HCT116 (cell line): ENCODE measurements around the gene MUC5B.

Experiments
- RAD21 ChIP-seq: IDR thresholded peaks from 2 replicates; pipeline ENCODE4 v1.6.1; 2012; ENCODE audit warnings: low read depth, mild to moderate bottlenecking
- TF ChIP-seq, protein P1 (sequence below): IDR thresholded peaks from 2 replicates; pipeline ENCODE4 v1.6.1; 2012

DNA sequence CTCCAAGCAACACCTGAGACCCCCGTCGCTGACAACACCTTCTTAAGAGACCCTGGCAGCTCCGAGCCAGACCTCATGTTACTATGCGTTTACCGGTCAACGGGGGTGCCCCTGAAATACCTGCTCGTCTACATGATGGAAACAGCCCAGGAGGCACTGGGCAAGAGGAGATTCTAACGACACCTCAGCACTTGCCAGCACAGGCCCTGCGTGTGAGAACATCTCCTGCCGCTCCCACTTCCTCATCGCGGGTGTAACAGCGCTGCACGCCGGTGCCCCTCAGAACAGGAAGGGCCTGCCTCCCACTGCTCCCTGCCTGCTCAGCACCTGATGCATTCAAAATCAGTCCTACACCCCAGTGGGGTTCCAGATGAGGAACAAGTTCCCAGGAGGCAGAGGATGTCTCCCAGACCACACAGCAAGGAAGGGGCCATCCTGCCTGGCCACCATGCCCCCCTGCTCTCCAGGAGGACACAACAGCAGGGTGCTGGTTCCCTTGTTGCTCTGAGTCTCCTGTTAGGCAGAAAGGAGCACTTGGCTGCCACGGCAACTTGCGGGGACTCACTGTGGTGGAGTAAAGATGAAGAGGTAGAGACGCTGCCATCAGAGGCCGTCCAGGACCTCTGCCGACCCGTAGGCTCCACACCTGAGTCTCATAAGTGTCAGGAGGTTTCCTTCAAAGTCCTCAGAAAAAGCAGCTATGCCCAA, 84.5 kb downstream of the MUC5B start:
- TF ChIP-seq RAD21 = no peak
- TF ChIP-seq, protein P1, sequence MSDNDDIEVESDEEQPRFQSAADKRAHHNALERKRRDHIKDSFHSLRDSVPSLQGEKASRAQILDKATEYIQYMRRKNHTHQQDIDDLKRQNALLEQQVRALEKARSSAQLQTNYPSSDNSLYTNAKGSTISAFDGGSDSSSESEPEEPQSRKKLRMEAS = no peak
